Stimulated activated CD4-positive, alpha-beta T cell treated with anti-CD3 and anti-CD28 coated beads, Interleukin-2, amount 100 ng/mL, for 4 hours (primary cell): ENCODE measurements around the gene CACNB4.
"Not testable (repeated sequence)": the region's sequence is repeated elsewhere in the genome, so short reads cannot be mapped to it uniquely, and the experiment has no call there.

Source experiments
- DNase-seq: peaks from one replicate; pipeline ENCODE4 v3.0.0-alpha.2; 2020; ENCODE audit warnings: low read depth

CACNB4 gene

DNA sequence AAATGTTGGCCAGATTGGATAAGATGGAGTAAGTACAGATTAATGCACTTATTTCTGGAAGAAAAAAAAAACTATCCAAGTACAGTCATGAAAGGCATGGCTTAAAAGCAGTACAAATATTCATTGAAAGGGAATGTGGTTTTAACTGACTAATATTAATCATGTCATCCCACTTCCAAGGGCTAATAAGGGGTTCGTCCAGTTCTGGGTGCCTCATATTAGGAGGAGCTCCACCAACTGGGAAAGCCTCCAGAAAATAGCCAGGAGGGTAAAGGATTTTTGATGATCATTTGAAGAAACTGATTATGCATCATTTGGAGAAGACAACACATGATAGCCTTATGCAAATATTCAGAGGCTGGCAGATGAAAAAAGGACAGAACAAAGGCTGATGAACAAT lies 155.4 kb downstream of the CACNB4 start:
- no peak for DNase-seq

DNA sequence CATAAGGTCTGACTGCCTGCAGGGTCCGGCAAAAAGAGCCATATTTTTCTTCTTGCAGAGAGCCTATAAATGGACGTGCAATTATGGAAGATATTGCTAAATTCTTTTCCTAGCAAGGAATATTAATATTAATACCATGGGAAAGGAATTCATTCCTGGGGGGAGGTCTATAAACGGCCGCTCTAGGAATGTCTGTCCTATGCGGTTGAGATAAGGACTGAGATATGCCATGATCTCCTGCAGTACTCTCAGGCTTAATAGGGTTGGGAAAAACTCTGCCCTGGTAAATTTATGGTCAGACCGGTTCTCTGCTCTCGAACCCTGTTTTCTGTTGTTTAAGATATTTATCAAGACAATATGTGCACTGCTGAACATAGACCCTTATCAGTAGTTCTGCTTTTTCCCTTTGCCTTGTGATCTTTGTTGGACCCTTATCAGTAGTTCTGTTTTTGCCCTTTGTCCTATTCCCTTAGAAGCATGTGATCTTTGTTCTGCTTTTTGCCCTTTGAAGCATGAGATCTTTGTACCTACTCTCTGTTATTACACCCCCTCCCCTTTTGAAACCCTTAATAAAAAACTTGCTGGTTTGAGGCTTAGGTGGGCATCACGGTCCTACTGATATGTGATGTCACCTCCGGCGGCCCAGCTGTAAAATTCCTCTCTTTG lies 156.2 kb downstream of the CACNB4 start:
- not testable (repeated sequence) for DNase-seq

DNA sequence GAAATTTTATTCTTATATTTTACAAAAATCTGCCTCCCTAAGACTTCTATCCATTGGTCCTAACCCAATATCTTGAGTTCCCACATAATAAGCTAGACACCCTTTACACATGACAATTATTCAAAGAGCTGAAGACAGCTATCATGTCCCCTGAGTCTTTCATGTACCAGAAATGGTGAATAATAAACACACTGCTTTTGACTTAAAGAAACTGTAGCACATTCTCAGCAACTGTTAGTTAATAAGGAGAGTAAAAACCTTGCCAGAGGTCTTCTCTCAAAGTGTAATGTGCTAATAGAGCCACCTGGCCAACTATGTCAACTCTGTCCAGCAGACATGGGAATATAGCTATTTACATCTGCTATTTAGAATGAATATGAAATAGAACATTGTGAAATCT lies 160.9 kb downstream of the CACNB4 start:
- no peak for DNase-seq

DNA sequence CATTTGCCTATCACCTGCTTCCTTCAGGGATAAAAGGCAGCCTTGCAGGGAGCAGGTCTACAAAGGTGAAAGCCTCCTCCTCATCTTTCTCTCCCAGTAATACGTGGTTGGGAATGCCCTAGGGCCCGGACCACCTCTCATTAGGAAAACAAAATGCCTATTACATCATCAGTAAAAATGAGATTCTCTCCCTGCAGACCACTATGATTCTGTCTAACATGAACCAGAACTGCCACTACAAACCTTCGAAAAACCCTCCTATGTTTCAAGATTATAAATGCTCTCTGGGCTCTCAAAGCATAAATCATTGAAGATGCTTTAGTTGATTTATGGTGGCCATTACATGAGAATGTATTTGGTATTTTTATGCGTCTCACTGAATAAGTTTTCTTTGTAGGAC lies 162.2 kb downstream of the CACNB4 start:
- DNase-seq: no peak

DNA sequence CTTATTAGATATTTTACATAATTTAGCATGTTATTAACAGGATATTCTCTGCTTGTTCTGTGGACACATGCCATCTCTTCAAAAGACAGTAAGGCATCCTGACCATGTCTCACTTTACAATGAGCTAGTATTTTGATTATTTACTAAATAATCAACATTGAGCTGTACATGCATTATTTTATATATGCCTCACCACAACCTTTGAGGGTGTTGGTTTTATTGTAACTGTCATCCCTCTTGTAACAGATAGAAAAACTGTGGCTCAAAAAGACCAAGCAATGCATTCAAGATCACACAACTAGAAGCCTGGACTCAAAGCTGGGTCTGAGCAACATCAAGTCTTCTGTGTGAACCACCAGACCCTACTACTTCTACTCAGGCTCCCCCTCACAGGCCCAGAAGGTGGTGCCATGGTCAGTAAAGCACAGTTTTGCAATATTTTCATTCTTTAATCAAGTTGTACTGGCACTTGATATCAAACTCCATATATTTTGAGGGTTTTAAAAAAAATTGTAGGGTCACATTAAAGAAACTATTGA lies 165.5 kb downstream of the CACNB4 start:
- no peak for DNase-seq

GRCh38 chr2:151931756-151932155 lies 167.1 kb downstream of the CACNB4 start:
- DNase-seq: no peak

DNA sequence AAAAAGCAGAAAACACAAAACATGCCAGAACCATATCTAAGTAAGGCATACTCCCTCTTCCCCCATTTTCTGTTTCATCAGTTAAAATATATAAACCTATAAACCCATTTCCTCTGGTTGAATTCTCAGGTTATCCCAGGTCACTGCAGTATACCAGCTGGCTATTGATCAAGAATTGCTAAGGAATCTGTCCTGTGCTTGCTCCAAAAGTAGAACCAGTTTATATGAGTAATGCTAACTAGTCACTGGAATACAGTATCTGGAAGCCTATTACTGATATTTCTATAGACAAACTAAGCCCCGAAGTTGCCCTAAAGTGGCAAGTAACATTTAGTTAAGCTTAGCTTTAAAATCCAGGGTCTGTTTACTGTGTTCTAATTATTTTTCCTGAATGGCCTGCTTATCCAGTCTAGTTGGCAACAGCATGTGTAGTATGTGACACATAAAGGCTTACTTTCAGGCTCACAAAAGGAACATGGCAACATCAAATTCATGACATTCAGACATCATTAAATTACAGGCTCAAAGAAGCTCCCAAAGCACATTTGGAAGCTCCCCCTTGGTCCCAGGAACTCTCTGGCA lies 167.7 kb downstream of the CACNB4 start:
- DNase-seq: no peak

DNA sequence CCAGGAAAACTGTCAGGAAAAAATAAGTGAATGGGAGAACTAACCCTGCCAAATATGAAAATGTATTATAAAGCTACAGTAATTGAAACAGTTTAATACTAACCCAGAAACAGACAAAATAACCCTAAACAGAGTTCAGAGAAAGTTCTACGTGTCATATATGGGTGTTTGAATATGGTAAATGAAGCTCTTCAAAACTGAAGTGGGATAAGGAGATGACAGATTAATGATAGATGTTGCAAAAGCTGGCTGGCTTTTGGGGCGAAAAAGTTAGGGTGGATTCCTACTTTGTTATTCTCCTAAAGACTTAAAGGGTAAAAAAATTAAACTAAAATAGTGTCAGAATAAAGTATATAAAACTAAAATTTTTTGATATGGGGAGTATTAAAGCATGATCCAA lies 168.8 kb downstream of the CACNB4 start:
- DNase-seq: no peak

GRCh38 chr2:151928380-151928779 lies 170.5 kb downstream of the CACNB4 start:
- DNase-seq: no peak

DNA sequence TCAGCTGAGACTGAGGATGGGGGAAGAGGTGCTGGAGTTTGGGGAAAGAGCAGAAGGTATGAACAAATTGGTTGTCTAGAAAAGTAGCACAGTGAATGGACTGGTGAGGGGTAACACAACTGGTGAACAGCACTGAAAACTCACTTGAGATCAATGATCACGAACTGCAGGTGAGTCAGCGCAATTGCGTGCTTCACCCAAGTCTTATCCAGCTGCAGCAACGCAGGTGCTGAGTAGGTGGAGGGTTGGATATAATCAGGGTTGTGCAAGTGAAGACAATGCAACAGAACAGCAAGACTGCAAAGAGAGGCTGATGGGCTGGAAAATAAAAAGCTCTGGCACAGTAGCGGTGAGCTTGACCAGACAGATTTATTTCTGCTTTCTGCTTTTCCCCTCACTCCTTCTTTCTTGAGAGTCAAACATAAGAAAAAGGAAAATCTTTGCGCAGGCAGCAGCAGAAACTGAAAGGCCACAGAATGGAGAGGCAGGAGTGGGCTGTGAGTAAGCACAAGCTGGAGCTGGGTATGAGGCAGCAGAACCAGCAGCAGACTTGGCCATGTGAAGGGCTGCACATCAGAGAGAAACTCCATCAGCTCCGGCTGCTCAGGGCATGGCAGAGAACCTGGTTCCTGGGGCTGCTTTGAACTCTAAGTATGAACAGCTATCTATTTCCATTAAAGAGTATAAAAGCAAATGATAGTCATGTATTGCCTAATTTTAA lies 171.2 kb downstream of the CACNB4 start:
- no peak for DNase-seq

GRCh38 chr2:151922845-151923666 lies 175.8 kb downstream of the CACNB4 start:
- DNase-seq: no peak

DNA sequence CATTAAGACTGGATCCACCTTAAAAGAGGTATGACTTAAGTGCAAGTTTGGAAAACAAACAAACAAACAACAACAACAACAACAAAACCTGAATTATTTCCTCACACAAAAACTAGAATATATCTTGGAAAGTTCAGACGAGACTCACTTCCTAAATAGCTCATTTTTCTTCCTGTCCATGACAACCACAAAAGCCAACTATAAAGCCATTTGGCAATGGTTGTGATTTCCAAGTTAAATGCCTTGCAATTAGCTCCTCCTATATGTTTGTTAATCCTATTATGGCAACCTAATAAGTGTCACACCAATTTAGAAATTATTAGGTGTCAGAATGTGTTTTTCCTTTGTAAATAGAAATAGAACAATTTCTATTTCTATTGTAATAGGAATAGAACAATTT lies 179.1 kb downstream of the CACNB4 start:
- no peak for DNase-seq

DNA sequence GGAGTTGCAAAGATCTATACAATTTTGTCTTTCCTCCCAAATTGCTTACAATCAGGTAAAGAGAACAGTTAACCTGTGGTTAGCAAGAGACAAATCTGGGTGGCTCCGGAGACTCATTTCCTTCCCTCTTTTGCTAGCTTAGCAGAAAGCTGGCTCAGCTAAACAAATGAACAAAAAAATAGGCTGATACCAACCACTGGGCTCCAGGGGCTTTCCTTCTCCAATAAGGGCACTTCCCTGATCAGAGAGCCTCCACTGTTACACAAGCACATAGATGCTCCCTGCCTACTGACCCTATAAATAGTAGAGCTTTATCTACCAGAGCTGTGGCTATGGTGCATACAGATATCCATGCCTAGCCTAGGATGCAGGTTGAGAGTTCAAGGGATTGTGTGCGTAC lies 180.5 kb downstream of the CACNB4 start:
- no peak for DNase-seq

GRCh38 chr2:151916632-151917031 lies 182.2 kb downstream of the CACNB4 start:
- DNase-seq: no peak

- not testable (repeated sequence) for DNase-seq
Measured at GRCh38 chr2:151915629-151916025, 183.2 kb downstream of the CACNB4 start.

- DNase-seq: no peak
Measured at GRCh38 chr2:151914989-151915628, 183.7 kb downstream of the CACNB4 start.

DNA sequence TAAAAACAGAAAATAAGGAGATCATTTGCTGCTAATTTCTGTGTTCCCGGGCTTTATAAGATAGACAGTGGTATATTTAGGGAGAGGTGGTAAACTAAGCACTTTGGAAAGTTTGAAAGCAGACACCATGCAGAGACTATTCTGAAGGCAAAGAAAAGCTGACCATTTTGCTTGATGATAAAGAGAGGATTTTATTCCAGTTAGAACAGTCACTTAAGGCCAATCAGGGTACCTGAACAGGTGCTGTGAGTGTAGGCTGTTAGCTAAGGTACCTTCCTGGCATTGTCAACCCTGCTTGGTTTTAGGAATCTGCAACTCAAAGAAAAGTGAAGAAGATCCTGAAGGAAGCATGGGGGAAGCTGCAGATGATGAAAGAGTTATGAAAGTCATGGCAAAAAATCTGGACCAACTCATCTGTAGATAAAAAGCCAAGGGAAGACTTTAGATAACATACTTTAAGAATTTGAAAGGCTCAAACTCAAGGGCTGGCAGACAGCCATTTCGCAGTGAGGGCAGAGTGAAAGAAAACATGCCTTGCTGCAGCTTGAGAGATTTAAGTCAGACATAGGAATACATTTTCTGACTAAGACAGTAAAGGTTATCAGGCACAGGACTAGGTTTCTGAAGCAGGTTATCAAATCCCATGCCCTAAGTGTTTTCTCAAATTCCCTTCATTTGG lies 190.5 kb downstream of the CACNB4 start:
- no peak for DNase-seq

- DNase-seq: no peak
Measured at GRCh38 chr2:151907286-151908203, 191.3 kb downstream of the CACNB4 start.

DNA sequence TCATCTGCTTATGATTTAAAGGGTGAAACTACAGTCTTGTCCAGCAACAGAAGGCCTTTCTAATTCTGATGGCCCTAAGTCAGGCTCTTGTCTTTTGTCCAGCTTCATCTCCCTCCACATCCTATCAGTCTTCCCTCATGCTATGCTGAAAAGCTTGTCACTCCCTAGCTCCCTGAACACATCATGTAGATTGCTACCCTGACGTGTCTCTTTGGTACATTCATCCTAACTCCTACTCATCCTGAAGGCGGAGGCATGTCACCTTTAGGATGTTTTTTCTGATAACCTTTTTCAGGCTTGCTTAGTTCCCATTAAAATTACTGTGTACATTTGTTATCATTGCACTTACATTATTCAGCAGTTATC lies 192.2 kb downstream of the CACNB4 start:
- DNase-seq: no peak

- DNase-seq: no peak
Measured at GRCh38 chr2:151905963-151906632, 192.7 kb downstream of the CACNB4 start.
